ENCODE results near the gene MAD1L1.

MAD1L1 gene

DNA sequence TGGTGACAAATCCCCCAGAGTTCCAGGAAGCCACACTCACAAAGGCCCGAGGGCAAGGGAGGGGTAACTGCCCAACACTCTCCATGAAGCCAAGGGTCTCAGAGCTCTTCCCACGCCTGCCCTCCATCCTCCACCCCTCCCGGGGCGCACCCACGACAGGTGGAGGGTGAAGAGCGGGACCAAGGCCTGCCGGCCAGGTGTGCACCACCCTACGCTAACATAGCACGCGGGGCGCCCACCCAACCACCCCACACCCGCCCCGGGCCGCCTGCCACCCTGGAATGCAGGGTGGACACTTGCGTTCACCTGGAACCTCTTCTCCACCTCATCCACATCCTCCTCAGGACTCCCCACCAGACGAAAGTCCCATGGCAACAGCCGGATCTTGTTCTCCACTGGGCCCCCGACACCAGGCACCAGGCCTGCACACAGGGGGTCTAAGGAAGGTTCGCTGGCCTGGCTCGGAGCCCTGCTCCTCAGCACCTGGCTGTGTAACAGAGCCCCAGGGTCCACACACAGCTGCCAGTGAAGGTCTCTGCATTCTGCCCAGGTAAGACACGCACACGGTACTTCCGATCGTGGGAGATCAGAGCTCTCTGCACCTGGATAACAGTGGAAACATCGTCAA, 32.7 kb downstream of the MAD1L1 start:
- DNase-seq (ENCODE audit: low read depth) = no peak

GRCh38 chr7:2199528-2199927, 33.2 kb downstream of the MAD1L1 start:
- no peak for DNase-seq (ENCODE audit: low read depth)

DNA sequence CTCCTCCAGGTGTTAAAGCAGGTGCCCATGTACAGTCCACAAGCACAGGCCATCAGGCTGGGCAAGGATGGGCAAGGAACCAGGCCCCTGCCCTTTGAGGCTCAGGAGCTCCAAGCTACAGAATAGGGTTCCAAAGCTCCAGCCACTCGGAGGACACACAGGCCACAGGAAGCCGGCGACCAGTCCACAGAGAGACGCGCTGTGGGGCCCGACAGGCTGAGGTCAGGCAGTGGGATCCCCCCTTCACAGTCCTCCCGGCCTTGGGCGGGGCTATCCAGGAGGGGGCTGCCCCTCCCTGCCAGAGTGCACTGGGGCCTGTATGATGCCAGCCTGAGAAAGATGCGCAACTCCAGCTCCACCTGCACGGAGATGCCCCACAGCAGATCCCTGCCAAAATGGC, 34.0 kb downstream of the MAD1L1 start:
- no peak for DNase-seq (ENCODE audit: low read depth)

GRCh38 chr7:2198206-2198605, 34.5 kb downstream of the MAD1L1 start:
- no peak for DNase-seq (ENCODE audit: low read depth)

DNA sequence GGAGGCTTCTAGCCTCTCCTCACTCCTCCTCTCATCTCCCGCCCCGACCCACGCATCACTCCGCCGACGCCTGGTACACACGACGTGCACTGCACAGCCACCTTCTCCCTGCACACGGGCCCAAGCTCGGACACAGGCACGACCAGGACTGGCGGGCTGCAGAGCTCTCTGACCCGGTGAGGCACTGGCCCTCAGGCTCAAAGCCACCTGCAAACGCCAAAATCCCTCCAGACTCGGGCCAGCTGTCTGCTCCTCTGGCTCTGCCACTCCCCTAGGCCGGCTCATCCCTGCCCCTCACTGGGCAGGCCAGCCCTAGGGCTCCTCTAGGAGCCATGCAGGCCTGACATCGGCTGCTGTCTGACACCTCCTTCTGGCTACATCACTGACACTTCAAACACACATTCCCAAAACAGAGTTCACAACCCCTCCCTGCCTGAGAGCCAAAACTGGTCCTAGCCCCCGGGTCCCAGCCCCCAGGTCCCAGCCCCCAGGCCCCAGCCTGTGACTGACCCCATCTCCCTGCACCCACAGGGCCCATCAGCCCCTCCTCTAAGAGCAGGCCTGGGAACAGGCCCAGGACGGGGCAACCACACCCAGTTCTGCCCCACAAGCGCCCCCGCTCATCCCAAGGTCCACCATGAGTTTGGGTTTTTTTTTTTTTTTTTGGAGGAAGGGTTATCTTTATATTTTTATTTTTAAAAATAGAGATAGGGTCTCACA, 35.1 kb downstream of the MAD1L1 start:
- no peak for DNase-seq (ENCODE audit: low read depth)

DNA sequence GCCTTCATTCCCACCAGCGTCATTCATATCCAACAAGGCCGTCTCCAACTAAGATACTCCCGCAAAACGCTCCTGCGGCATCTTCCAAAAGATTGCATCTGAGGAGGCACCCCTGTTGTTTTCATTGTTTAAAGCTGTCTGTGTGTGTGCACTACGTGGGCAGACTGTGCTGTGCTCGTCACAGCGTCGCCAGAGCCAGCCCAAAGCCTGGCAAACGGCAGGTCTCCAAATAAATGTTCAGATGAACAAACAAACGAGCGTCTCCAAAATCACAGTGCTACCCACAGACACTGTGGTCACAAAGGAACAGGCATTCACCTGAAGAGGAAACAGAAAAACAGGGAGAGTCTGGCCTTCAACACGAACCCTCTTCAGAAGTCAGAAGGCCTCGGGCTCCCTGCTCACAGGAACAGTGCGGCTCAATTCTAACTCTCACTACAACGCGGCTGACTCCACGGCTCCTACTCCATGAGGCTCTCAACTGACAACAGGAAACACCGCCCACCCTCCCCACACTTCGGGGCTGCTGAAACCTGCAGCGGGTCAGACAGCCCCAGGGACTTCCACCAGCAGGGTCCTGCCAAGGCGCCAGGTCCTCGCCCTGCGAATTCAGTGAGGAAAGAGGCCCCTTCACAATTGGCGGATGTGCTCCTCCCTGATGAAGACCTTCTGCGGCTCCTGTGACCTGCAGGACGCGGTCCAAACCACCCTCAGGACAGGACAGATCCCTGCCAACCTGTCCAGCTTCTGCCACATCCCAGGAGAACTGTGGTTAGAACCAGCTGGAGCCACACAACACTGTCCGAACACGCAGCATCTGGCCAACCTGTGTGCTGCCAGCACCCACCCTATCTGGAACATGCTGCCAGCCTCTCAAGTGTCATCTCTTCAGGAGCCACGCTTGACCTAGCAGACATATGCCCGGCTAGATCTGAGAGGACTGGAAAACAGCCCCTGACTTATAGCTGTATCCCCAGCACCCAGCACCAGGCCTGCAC, 36.1 kb downstream of the MAD1L1 start:
- DNase-seq (ENCODE audit: low read depth) = no peak

DNA sequence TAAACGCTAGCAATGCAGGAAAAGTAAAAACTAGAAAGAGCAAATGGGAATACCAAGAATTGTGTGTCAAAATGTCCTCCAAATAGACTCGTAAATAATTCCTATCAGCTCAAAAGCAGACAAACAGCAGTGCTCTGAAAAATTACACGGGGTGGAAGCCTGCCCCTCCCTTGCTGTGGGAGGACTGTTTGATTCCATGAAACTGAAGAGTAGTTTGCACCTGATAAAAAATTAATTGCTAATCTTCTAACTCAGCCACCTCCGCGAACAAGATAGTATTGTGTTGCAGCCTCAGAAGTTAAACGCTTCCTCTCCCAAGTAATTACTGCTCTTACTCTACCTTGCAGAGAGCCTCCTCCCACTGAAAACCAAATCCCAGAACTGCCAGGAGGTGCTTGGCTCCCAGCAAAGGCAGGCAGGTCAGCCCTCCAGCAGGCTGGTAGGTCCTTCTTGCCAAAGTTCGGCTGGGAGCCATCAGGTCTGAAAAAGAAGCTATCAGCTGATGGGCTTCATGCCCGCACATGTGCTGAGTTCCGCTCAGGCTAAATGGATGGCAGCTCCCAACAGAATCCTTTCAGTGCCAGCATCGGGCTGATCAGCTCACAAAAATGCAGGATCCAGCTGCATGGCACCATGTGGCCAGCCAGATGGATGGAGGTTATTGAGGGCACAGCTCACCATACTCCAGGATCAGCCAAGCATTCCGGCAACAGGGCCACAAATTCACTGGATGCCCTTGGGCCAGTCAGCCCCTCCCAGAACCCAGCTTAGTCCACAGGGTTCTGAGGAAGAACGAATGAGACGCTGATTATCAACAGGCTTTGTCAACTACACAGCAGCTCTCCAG, 37.1 kb downstream of the MAD1L1 start:
- no peak for DNase-seq (ENCODE audit: low read depth)

GRCh38 chr7:2193575-2194305, 39.0 kb downstream of the MAD1L1 start:
- no peak for DNase-seq (ENCODE audit: low read depth)

DNA sequence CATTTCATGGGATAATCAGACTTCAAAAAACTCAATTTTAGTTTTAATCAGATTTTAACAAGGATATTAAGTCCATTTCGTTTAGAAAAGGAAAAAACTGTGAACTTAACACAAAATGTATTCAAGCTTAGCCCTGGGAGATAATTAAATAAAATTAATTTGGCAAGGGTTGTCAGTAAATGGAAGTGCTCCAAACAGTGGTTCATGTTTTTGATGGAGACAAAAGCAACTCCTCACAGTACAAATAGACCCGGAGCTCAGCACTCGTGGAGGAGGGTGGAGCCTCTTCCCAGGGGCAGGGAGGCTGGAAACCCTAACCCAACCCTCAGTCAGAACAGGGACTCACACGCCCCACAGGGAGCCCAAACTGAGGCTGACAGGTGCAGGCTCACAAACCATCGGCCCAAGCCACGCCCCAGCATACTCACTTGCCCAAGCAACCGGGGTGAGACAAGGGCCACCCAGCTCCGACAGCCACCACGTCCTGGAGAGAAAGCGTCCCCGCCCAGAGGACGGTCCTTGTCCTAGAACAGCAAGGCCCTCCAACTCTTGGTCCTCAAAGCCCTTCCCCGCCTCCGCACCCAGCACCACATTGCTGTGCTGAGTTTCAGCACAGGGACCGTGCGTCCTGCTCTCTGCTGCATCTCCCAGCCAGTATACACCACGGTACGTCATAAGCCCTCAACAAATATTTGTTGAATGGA, 39.8 kb downstream of the MAD1L1 start:
- no peak for DNase-seq (ENCODE audit: low read depth)

GRCh38 chr7:2191016-2191415, 41.7 kb downstream of the MAD1L1 start:
- DNase-seq (ENCODE audit: low read depth) = no peak

GRCh38 chr7:2190531-2190930, 42.2 kb downstream of the MAD1L1 start:
- no peak for DNase-seq (ENCODE audit: low read depth)

- DNase-seq (ENCODE audit: low read depth) = no peak
Measured at GRCh38 chr7:2186166-2186565, 46.6 kb downstream of the MAD1L1 start.

DNA sequence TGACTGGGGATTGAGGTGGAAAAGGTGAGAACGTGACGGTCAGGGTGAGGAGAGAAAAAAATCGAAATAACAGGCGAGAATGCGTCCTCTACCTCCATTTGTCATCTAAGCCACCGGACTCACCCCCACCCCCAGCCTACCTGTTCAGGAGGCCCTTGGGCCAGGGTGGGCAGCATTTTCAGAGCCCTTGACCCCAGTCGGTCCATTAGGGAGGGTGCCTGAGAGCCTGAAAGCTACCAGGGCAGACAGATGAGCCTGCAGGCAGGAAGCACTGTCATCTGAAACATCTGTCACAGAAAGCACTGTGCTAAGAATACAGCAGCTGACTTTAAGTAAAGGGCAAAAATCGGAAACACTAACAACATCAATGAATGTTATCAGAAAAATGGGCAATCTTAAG, 47.0 kb downstream of the MAD1L1 start:
- no peak for DNase-seq (ENCODE audit: low read depth)

- DNase-seq (ENCODE audit: low read depth) = no peak
Measured at GRCh38 chr7:2182461-2182860, 50.3 kb downstream of the MAD1L1 start.

GRCh38 chr7:2181077-2181854, 51.5 kb downstream of the MAD1L1 start:
- DNase-seq (ENCODE audit: low read depth) = no peak

DNA sequence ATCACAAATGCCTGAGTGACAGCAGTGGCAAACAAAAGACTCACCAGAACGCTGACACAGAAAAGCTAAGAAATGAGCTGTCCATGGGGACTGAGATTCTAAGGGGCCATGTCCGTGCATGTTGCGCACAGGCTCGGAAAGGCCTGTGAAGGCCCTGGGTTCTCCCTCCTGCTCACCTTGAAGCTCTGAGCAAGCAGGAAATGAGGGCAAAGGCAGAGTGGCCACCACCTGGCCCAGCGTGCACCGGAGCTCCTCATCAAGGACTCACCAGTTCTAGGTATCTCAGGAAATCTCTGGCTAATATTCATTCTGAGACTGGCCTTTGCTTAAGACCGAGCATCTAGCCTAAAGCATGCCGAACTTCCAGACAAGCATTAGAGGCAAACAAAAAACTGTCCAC, 52.7 kb downstream of the MAD1L1 start:
- DNase-seq (ENCODE audit: low read depth) = no peak

- DNase-seq (ENCODE audit: low read depth) = no peak
Measured at GRCh38 chr7:2175514-2175913, 57.2 kb downstream of the MAD1L1 start.

GRCh38 chr7:2175091-2175490, 57.7 kb downstream of the MAD1L1 start:
- no peak for DNase-seq (ENCODE audit: low read depth)

GRCh38 chr7:2173189-2173827, 59.4 kb downstream of the MAD1L1 start:
- no peak for DNase-seq (ENCODE audit: low read depth)
